K562 (cell line): Measurements from ENCODE around the gene PKD1L1. TPM values are rescaled to one million over a fixed set of nuclear protein-coding genes. Genes with fewer than 3 reads are reported as not detected.

Experiments
- ATAC-seq: fragments of 200-7000 bp; cut with Tn5 transposase; 3 replicates; pipeline ENCODE4 v1.9.1; 2020; ENCODE audit warnings: moderate library complexity
- BruUV-seq: library from RNA; stranded (reverse); fragments of 400-500 nt; replicated peaks from 2 replicates; lab custom pipeline; 2021; lab: Mats Ljungman, UMichigan
- CTCF ChIA-PET: fragments of 300-600 bp; formaldehyde crosslinking; extraction: SDS; loops from one replicate; lab custom pipeline; 2021; ENCODE audit warnings: low intra/inter-chr PET ratio; lab: Yijun Ruan, JAX
- POLR2A ChIA-PET: fragments of 300-600, 350-650 bp; sonication (Branson Sonifier 250); formaldehyde crosslinking; extraction: SDS; loops from one replicate; lab custom pipeline; 2021; ENCODE audit warnings: antibody characterized with exemption, inconsistent platforms; lab: Yijun Ruan, JAX
- DNase-seq, 4 experiments: peaks; one replicate each; pipeline versions ENCODE4 v3.0.0 to v3.0.0-alpha.2; 2011 to 2018; ENCODE audit warnings: low spot score in 3 of 4, mixed read lengths in 3 of 4; ENCODE audit errors: extremely low read depth in 1 of 4
- FAIRE-seq: peaks from 2 replicates; lab custom pipeline; 2011; peaks lifted over from hg19 to GRCh38; lab: Jason Lieb, UNC
- H2AFZ ChIP-seq: 2 replicates; pipeline ENCODE4 v1.6.0; 2011; ENCODE audit warnings: low read depth, low read length, control low read depth, inconsistent platforms
- H3K27ac ChIP-seq: fragments of 200-600 bp; 3 replicates; pipeline ENCODE4 v1.8.0; 2011; ENCODE audit warnings: low read depth, mild to moderate bottlenecking, control low read depth, inconsistent platforms, low read length, moderate library complexity, mixed read lengths; ENCODE audit errors: extremely low read depth
- H3K27me3 ChIP-seq, 2 experiments: fragments of 300-600 bp in 1 of 2; 2 replicates in 1 of 2; 3 replicates in 1 of 2; pipeline versions ENCODE4 v1.6.0 to v1.8.0; 2011; ENCODE audit warnings: inconsistent platforms in 2 of 2, low read length in 2 of 2, mild to moderate bottlenecking in 1 of 2, mixed read lengths in 1 of 2, moderate library complexity in 1 of 2; ENCODE audit not compliant: control insufficient read depth in 2 of 2, insufficient read depth in 2 of 2
- H3K36me3 ChIP-seq: fragments of 300-600 bp; 3 replicates; pipeline ENCODE4 v1.8.0; 2011; ENCODE audit warnings: mild to moderate bottlenecking, low read length, inconsistent platforms; ENCODE audit not compliant: control insufficient read depth, insufficient read depth
- H3K4me1 ChIP-seq, 2 experiments: fragments of 200-600 bp in 1 of 2; replicated peaks in 1 of 2; 2 replicates in 1 of 2; 3 replicates in 1 of 2; pipeline versions ENCODE4 v1.5.1 to v1.8.0; 2011; ENCODE audit warnings: inconsistent platforms in 2 of 2, low read length in 2 of 2, mild to moderate bottlenecking in 1 of 2, mixed read lengths in 1 of 2, moderate library complexity in 1 of 2; ENCODE audit not compliant: control insufficient read depth in 2 of 2, insufficient read depth in 2 of 2
- H3K4me2 ChIP-seq: 2 replicates; pipeline ENCODE4 v1.6.1; 2011; ENCODE audit warnings: low read length, control low read depth, inconsistent platforms, mixed read lengths; ENCODE audit not compliant: insufficient read depth
- H3K4me3 ChIP-seq: fragments of 200-600 bp; sonication (generic), shearing (Covaris generic); 2 replicates; pipeline ENCODE4 v1.5.1; 2016; ENCODE audit warnings: control low read depth, inconsistent platforms
- H3K79me2 ChIP-seq: fragments of 200-600 bp; 3 replicates; pipeline ENCODE4 v1.8.0; 2011; ENCODE audit warnings: low read length, inconsistent platforms; ENCODE audit not compliant: control insufficient read depth, insufficient read depth
- H3K9ac ChIP-seq, 2 experiments: 2 replicates each; pipeline versions ENCODE4 v1.6.0 to v1.6.1; 2011; ENCODE audit warnings: low read depth in 2 of 2, low read length in 2 of 2, control low read depth in 1 of 2, inconsistent platforms in 1 of 2, mild to moderate bottlenecking in 1 of 2, mixed read lengths in 1 of 2; ENCODE audit not compliant: insufficient read depth in 1 of 2
- H3K9me1 ChIP-seq: one replicate; pipeline ENCODE4 v1.6.0; 2011; ENCODE audit warnings: inconsistent platforms, mild to moderate bottlenecking, low read length, moderate library complexity; ENCODE audit not compliant: control insufficient read depth, insufficient read depth
- H3K9me3 ChIP-seq: replicated peaks from 2 replicates; pipeline ENCODE4 v1.5.1; 2011; ENCODE audit warnings: low read depth, low read length, inconsistent platforms; ENCODE audit not compliant: control insufficient read depth, insufficient read depth
- H4K20me1 ChIP-seq: replicated peaks from 2 replicates; pipeline ENCODE4 v1.6.1; 2011; ENCODE audit warnings: low read length, inconsistent platforms, mixed read lengths; ENCODE audit not compliant: control insufficient read depth, insufficient read depth
- ARID3A ChIP-seq: IDR thresholded peaks from 2 replicates; pipeline ENCODE4 v1.6.1; 2012; ENCODE audit warnings: low read depth, low read length, improper control_type of control experiment, borderline replicate concordance
- ETV6 ChIP-seq, 3 experiments: fragments of 150-350 bp in 1 of 3; sonication (generic) in 1 of 3; formaldehyde crosslinking in 1 of 3; IDR thresholded peaks; 2 replicates each; pipeline versions ENCODE4 v1.6.1 to v1.8.0; 2014 to 2022; ENCODE audit warnings: borderline replicate concordance in 2 of 3, low read depth in 2 of 3, antibody characterized with exemption in 1 of 3, low read length in 1 of 3, mild to moderate bottlenecking in 1 of 3, missing genetic modification reagents in 1 of 3
- MAFF ChIP-seq: IDR thresholded peaks from 2 replicates; pipeline ENCODE4 v1.6.1; 2012; ENCODE audit warnings: low read length, improper control_type of control experiment
- PHB ChIP-seq: fragments of 250-450 bp; sonication (Bioruptor Pico); IDR thresholded peaks from 2 replicates; pipeline ENCODE4 v1.5.0; 2021
- RAD51 ChIP-seq: fragments of 450-650 bp; IDR thresholded peaks from 2 replicates; pipeline ENCODE4 v1.7.1; 2016; ENCODE audit warnings: low read depth, mild to moderate bottlenecking, borderline replicate concordance
- RBM22 ChIP-seq: fragments of 200-400 bp; formaldehyde crosslinking; IDR thresholded peaks from 2 replicates; pipeline ENCODE4 v1.6.1; 2018; ENCODE audit warnings: low read length, low read depth; ENCODE audit not compliant: poor library complexity, severe bottlenecking
- RBM34 ChIP-seq: fragments of 200-400 bp; formaldehyde crosslinking; IDR thresholded peaks from 2 replicates; pipeline ENCODE4 v1.6.1; 2018; ENCODE audit warnings: low read length, borderline replicate concordance; ENCODE audit not compliant: insufficient read depth
- SRSF1 ChIP-seq: fragments of 200-400 bp; formaldehyde crosslinking; IDR thresholded peaks from 2 replicates; pipeline ENCODE4 v1.6.1; 2017; ENCODE audit warnings: mild to moderate bottlenecking, low read depth, low read length, moderate library complexity
- SRSF7 ChIP-seq: fragments of 200-400 bp; formaldehyde crosslinking; optimal IDR thresholded peaks from 2 replicates; pipeline ENCODE3; 2017; ENCODE audit warnings: mild to moderate bottlenecking, low read depth, low read length
- USF2 ChIP-seq: sonication (generic); formaldehyde crosslinking; IDR thresholded peaks from 2 replicates; pipeline ENCODE4 v1.5.0; 2020; ENCODE audit warnings: missing genetic modification reagents
- XRCC5 ChIP-seq: fragments of 200-400 bp; formaldehyde crosslinking; IDR thresholded peaks from 2 replicates; pipeline ENCODE4 v1.6.1; 2017; ENCODE audit warnings: low read depth, mild to moderate bottlenecking, low read length
- ZNF280A ChIP-seq: fragments of 450-650 bp; IDR thresholded peaks from 2 replicates; pipeline ENCODE4 v1.6.1; 2018; ENCODE audit warnings: mild to moderate bottlenecking, low read depth; ENCODE audit not compliant: partially characterized antibody
- ZNF282 ChIP-seq: sonication (generic); formaldehyde crosslinking; IDR thresholded peaks from 2 replicates; pipeline ENCODE4 v1.8.1; 2023; ENCODE audit warnings: missing genetic modification reagents
- ZNF778 ChIP-seq: fragments of 450-650 bp; formaldehyde crosslinking; IDR thresholded peaks from 2 replicates; pipeline ENCODE4 v1.4.0; 2020; ENCODE audit warnings: mild to moderate bottlenecking, moderate library complexity
- WGBS: fragments of 100-300 bp; shearing (Covaris generic); methylation state at CpG from one replicate; pipeline ENCODE4 v1.1.6; 2016; ENCODE audit warnings: low coverage, mixed read lengths; ENCODE audit not compliant: insufficient coverage; ENCODE audit errors: missing lambda C conversion rate; 5-methylcytosine and 5-hydroxymethylcytosine counted together
- in situ Hi-C: fragments of 300-500 bp; cut with MboI; formaldehyde crosslinking; loops from 4 replicates; pipeline ENCODE4 v1.15.0; 2018; ENCODE audit warnings: inconsistent platforms, mixed read lengths
- intact Hi-C: fragments of 100-400 bp; cut with micrococcal nuclease; formaldehyde crosslinking; loops from 2 replicates; pipeline ENCODE4 v1.14.2; 2022
- polyA plus RNA-seq, 8 experiments: library from polyadenylated mRNA; depleted of rRNA in 4 of 8; stranded (reverse) in 5 of 8; unstranded in 3 of 8; fragments of >200 nt; fragmentation: Nextera tagmentation in 2 of 8; fragmentation: Illumina TruSeq in 1 of 8; extraction: Ambion mirVana in 2 of 8; extraction: Trizol in 1 of 8; gene quantifications; 2 replicates each; pipeline versions ENCODE4 v1.2.1 to v1.2.3, GENCODE V29; 2011 to 2014; ENCODE audit warnings: inconsistent platforms in 1 of 8, missing spikeins in 1 of 8
- total RNA-seq, 7 experiments: library from RNA; depleted of rRNA in 6 of 7; stranded (reverse); fragments of >200 nt in 6 of 7; fragmentation: Illumina TruSeq in 2 of 7; extraction: Trizol in 2 of 7; gene quantifications; 2 replicates each; pipeline versions ENCODE4 v1.2.1 to v1.2.3, GENCODE V29; 2011 to 2021; ENCODE audit warnings: low replicate concordance in 1 of 7

PKD1L1 gene
- total and polyA plus RNA-seq, 9 of the 15 experiments (the other 6 are each of a cell fraction or from before 2014, with no cell fraction given), result 0.01 to 0.02 TPM; not detected in 7

GRCh38 chr7:47756636-47757035, 191.6 kb downstream of the PKD1L1 start:
- no peak overlapping the region for H3K4me2 ChIP-seq
- 0% methylated on average over 4 of the region's 4 CpGs for WGBS
- no peak for TF ChIP-seq RBM22
- TF ChIP-seq ETV6 (IDR thresholded peaks at IDR 0.05; ENCODE audit: borderline replicate concordance in 1 of 2, low read depth in 2 of 2, low read length in 1 of 2), result no peak
- no peak for TF ChIP-seq ETV6 (CRISPR knock-in tag; IDR thresholded peaks at IDR 0.05; ENCODE audit: borderline replicate concordance)
- TF ChIP-seq ZNF778 (CRISPR knock-in tag), result no peak
- TF ChIP-seq SRSF7, result no peak
- TF ChIP-seq MAFF, result no peak
- TF ChIP-seq RBM34, result no peak
- TF ChIP-seq PHB, result no peak
- TF ChIP-seq ZNF282 (CRISPR knock-in tag), result no peak
- no peak for TF ChIP-seq XRCC5
- TF ChIP-seq SRSF1, result no peak
- no peak for TF ChIP-seq USF2 (CRISPR knock-in tag)
- no peak for TF ChIP-seq RAD51
- TF ChIP-seq ZNF280A, result no peak
- TF ChIP-seq ARID3A, result no peak
- TF ChIP-seq, all 486 proteins: peak for 0
- Histone ChIP-seq H3K27ac (no peak overlapping the region), H2AFZ (no peak overlapping the region), H3K79me2 (no peaks in the 10 kb centered on the region), H3K4me1 (no peaks in the 10 kb centered on the region), H3K4me3 (no peak overlapping the region), H3K36me3 (no peaks in the 10 kb centered on the region), H3K9me1 (no peaks in the 10 kb centered on the region), H4K20me1 (no peaks in the 10 kb centered on the region), H3K27me3 (peaks cover 0 to 3% of the 10 kb centered on the region in 2 experiments; a peak in 4 of 5 replicates), H3K9ac (no peak overlapping the region), H3K9me3 (no peaks in the 10 kb centered on the region)
- FAIRE-seq, result no peak
- ChIA-PET POLR2A (no interaction called here), CTCF (no interaction called here)
- intact Hi-C loops, result no loop called here
- DNase-seq, result no peak
- ATAC-seq, result no peak
- no TSS peak for BruUV-seq
- in situ Hi-C loops, result no loop called here
